HepG2 (cell line): Measurements from ENCODE around the gene TBC1D16.

Source experiments
- AGO1 ChIP-seq: fragments of 200-400 bp; formaldehyde crosslinking; IDR thresholded peaks from 2 replicates; pipeline ENCODE4 v1.6.1; 2017; ENCODE audit warnings: mild to moderate bottlenecking, low read depth, low read length, moderate library complexity; ENCODE audit not compliant: poor library complexity, severe bottlenecking
- FOSL1 ChIP-seq: sonication (generic); formaldehyde crosslinking; IDR thresholded peaks from 2 replicates; pipeline ENCODE4 v1.9.0; 2021; ENCODE audit warnings: missing genetic modification reagents, borderline replicate concordance
- HMG20A ChIP-seq: IDR thresholded peaks from 2 replicates; pipeline ENCODE4 v1.6.1; 2016; ENCODE audit warnings: borderline replicate concordance
- HOXA5 ChIP-seq: sonication (generic); formaldehyde crosslinking; IDR thresholded peaks from 2 replicates; pipeline ENCODE4 v1.4.0; 2020; ENCODE audit warnings: missing genetic modification reagents
- NR2C2 ChIP-seq: sonication (generic); formaldehyde crosslinking; IDR thresholded peaks from 2 replicates; pipeline ENCODE4 v1.4.0; 2020; ENCODE audit warnings: missing genetic modification reagents, mild to moderate bottlenecking, moderate library complexity, borderline replicate concordance
- PTBP1 ChIP-seq: fragments of 200-400 bp; formaldehyde crosslinking; IDR thresholded peaks from 2 replicates; pipeline ENCODE4 v1.6.1; 2018; ENCODE audit warnings: low read length, low read depth; ENCODE audit not compliant: poor library complexity, severe bottlenecking
- TF ChIP-seq, protein P1 (sequence below): IDR thresholded peaks from 2 replicates; pipeline ENCODE4 v1.4.0; 2020; ENCODE audit warnings: mild to moderate bottlenecking, missing genetic modification reagents
- TF ChIP-seq, protein P2 (sequence below): sonication (generic); formaldehyde crosslinking; IDR thresholded peaks from 2 replicates; pipeline ENCODE4 v1.8.1; 2022; ENCODE audit warnings: mild to moderate bottlenecking, missing genetic modification reagents

DNA sequence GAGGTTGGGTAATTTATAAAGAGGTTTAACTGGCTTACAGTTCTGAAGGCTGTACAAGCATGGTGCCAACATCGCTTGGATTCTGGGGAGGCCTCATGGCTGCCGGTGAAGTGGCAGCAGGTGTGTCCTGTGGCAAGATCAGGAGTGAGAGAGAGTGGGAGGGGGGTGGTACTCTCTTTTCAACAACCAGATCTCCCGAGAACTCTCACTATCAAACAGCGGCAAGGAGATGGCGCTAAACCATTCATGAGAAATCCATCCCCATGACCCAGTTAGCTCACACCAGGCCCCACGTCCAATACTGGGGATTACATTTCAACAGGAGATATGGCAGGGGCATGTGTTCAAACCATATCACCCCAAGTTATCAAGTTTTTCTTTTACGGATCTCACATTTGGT is 152.5 kb downstream of the TBC1D16 start:
- no peak for TF ChIP-seq HOXA5 (CRISPR knock-in tag)
- no peak for TF ChIP-seq AGO1
- TF ChIP-seq FOSL1 (CRISPR knock-in tag) = no peak
- TF ChIP-seq, protein P1, sequence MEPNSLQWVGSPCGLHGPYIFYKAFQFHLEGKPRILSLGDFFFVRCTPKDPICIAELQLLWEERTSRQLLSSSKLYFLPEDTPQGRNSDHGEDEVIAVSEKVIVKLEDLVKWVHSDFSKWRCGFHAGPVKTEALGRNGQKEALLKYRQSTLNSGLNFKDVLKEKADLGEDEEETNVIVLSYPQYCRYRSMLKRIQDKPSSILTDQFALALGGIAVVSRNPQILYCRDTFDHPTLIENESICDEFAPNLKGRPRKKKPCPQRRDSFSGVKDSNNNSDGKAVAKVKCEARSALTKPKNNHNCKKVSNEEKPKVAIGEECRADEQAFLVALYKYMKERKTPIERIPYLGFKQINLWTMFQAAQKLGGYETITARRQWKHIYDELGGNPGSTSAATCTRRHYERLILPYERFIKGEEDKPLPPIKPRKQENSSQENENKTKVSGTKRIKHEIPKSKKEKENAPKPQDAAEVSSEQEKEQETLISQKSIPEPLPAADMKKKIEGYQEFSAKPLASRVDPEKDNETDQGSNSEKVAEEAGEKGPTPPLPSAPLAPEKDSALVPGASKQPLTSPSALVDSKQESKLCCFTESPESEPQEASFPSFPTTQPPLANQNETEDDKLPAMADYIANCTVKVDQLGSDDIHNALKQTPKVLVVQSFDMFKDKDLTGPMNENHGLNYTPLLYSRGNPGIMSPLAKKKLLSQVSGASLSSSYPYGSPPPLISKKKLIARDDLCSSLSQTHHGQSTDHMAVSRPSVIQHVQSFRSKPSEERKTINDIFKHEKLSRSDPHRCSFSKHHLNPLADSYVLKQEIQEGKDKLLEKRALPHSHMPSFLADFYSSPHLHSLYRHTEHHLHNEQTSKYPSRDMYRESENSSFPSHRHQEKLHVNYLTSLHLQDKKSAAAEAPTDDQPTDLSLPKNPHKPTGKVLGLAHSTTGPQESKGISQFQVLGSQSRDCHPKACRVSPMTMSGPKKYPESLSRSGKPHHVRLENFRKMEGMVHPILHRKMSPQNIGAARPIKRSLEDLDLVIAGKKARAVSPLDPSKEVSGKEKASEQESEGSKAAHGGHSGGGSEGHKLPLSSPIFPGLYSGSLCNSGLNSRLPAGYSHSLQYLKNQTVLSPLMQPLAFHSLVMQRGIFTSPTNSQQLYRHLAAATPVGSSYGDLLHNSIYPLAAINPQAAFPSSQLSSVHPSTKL (CRISPR knock-in tag) = no peak
- TF ChIP-seq, protein P2, sequence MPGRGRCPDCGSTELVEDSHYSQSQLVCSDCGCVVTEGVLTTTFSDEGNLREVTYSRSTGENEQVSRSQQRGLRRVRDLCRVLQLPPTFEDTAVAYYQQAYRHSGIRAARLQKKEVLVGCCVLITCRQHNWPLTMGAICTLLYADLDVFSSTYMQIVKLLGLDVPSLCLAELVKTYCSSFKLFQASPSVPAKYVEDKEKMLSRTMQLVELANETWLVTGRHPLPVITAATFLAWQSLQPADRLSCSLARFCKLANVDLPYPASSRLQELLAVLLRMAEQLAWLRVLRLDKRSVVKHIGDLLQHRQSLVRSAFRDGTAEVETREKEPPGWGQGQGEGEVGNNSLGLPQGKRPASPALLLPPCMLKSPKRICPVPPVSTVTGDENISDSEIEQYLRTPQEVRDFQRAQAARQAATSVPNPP (CRISPR knock-in tag) = no peak
- TF ChIP-seq PTBP1 = no peak
- TF ChIP-seq NR2C2 = no peak
- no peak for TF ChIP-seq HMG20A (CRISPR knock-in tag)
